Activated CD8-positive, alpha-beta memory T cell treated with anti-CD3 and anti-CD28 coated beads, Interleukin-2, amount 10 ng/mL, durations not matched to agents 7 days and 5 days (primary cell): ENCODE data around the gene VTCN1. TPM values are rescaled to one million over a fixed set of nuclear protein-coding genes. Genes with fewer than 3 reads are reported as not detected.
"Not testable (repeated sequence)": the region's sequence is repeated elsewhere in the genome, so short reads cannot be mapped to it uniquely, and the experiment has no call there.

ENCODE experiments used
- ATAC-seq: fragments of 150-1000 bp; cut with Tn5 transposase; one replicate; pipeline ENCODE4 v1.10.0; 2021; ENCODE audit warnings: moderate library complexity
- CTCF ChIA-PET: fragments of 350-600 bp; sonication (Branson Sonifier 250); formaldehyde crosslinking; loops from one replicate; lab custom pipeline; 2021; ENCODE audit warnings: antibody characterized with exemption; lab: Charles Lee
- DNase-seq: peaks from one replicate; pipeline ENCODE4 v3.0.0-alpha.2; 2020
- H3K27ac Mint-ChIP-seq: one replicate; pipeline ENCODE4 v1.8.0; 2021; ENCODE audit warnings: mild to moderate bottlenecking, mixed read lengths
- H3K27me3 Mint-ChIP-seq: one replicate; pipeline ENCODE4 v1.8.0; 2021; ENCODE audit warnings: mixed read lengths
- H3K36me3 Mint-ChIP-seq: one replicate; pipeline ENCODE4 v1.8.0; 2021; ENCODE audit warnings: mild to moderate bottlenecking, mixed read lengths
- H3K4me1 Mint-ChIP-seq: one replicate; pipeline ENCODE4 v1.8.0; 2021; ENCODE audit warnings: mixed read lengths
- H3K4me3 Mint-ChIP-seq: one replicate; pipeline ENCODE4 v1.8.0; 2021; ENCODE audit warnings: mild to moderate bottlenecking, moderate library complexity, mixed read lengths
- H3K9me3 Mint-ChIP-seq: one replicate; pipeline ENCODE4 v1.8.0; 2022; ENCODE audit warnings: low read depth, mixed read lengths
- total RNA-seq, 2 experiments: library from RNA; stranded (reverse); gene quantifications; one replicate each; pipeline ENCODE4 v1.2.3, GENCODE V29; 2021

The VTCN1 gene
- total RNA-seq, result not detected

DNA sequence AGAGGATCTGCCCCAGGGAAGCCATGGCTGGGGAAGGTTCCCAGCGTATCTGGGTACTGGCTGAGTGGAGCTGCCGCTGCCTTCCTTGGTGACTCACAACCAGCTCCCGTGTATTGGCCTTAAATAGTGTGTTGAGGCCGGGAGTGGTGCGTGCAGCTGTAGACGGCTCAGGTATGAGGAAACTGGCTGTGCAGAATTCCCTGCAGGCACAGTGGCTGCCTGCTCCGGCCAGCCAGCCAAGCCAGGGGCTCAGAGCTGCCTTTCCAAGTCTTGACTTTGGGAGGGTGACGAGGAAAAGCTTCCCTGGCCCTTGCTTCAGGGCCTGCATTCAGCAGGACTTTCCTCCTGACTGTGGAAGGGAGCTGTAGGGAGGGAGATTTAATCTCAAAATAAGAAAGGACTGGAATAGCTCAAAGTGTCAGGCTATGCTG, at the start of gene VTCN1:
VTCN1 (minus strand) TSS at position 97 of the 431 bp plus-strand sequence; CDS start at position 25, 72 bp downstream.
- H3K27ac Mint-ChIP-seq, result no peak within 1 kb of the TSS

DNA sequence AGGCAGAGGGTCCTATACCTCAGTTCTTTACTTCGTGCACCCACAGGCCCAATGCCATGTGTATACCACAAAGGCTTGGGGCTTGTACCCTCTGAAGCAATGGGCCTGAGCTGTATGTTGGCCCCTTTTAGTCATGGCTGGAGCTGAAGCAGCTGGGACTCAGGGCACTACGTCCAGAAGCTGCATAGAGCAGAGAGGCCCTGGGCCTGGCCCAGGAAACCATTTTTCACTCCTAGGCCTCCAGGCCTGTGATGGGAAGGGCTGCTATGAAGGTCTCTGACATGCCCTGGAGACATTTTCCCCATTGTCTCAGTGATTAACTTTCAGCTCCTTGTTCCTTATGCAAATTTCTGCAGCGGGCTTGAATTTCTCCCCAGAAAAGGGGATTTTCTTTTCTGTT, 48.1 kb upstream of the VTCN1 start:
- ATAC-seq, result no peak
- no peak for DNase-seq
- Mint-ChIP-seq H3K27me3 (peaks cover 12% of the 10 kb centered on the region), H3K27ac (no peak overlapping the region), H3K4me3 (no peak overlapping the region), H3K36me3 (no peaks in the 10 kb centered on the region), H3K4me1 (no peaks in the 10 kb centered on the region), H3K9me3 (peaks cover 4% of the 10 kb centered on the region)
- CTCF ChIA-PET, result no interaction called here

More for the DNA sequence above, at the start of gene VTCN1:
- Mint-ChIP-seq H3K9me3 (no peaks in the 10 kb centered on the region), H3K27me3 (peaks cover 6% of the 10 kb centered on the region), H3K4me1 (no peaks in the 10 kb centered on the region), H3K4me3 (no peak within 1 kb of the TSS), H3K36me3 (no peaks in the 10 kb centered on the region)
- no peak for DNase-seq
- no peak for ATAC-seq
- CTCF ChIA-PET, result no interaction called here

DNA sequence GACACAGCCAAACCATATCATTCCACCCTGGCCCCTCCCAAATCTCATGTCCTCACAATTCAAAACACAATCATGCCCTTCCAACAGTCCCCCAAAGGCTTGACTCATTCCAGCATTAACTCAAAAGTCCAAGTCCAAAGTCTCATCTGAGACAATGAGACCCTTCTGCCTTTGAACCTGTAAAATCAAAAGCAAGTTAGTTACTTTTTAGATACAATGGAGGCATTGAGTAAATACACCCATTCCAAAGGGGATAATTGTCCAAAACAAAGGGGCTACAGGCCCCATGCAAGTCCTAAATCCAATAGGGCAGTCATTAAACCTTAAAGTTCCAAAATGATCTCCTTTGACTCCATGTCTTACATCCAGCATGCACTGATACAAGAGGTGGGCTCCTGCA, 47.3 kb upstream of the VTCN1 start:
- H3K27ac Mint-ChIP-seq, CTCF ChIA-PET, H3K9me3 Mint-ChIP-seq, H3K4me1 Mint-ChIP-seq, DNase-seq, H3K4me3 Mint-ChIP-seq, H3K36me3 Mint-ChIP-seq, ATAC-seq: not testable (repeated sequence)
- peaks cover 12% of the 10 kb centered on the region for H3K27me3 Mint-ChIP-seq

GRCh38 chr1:117257291-117257690, 46.6 kb upstream of the VTCN1 start:
- Mint-ChIP-seq H3K4me1 (no peaks in the 10 kb centered on the region), H3K36me3 (no peaks in the 10 kb centered on the region), H3K27me3 (peaks cover 10% of the 10 kb centered on the region), H3K27ac (no peak overlapping the region), H3K9me3 (peaks cover 4% of the 10 kb centered on the region), H3K4me3 (no peak overlapping the region)
- CTCF ChIA-PET, result no interaction called here
- DNase-seq (no peak), ATAC-seq (no peak)

DNA sequence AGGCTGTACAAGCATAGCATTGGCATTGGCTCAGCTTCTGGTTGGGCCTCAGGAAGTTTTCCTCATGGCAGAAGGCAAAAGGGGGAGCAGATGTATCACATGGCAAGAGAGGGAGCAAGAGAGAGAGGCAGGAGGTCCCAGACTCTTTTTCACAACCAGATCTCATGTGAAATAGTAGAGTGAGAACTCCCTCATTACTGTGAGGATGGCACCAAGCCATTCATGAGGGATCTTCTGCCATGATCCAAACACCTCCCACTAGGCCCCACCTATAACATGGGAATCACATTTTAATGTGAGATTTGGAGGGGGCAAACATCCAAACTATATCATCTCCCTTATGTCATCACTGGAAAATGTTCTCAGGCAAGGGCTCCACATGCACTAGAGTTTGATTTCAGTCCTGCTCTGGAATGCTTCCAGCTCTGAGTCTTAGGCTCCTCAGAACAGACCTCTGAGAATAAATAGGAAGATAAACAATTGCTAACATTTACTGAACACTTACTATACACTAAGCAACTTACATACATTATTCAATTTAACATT, 39.4 kb upstream of the VTCN1 start:
- no peak overlapping the region for H3K27ac Mint-ChIP-seq
- H3K27me3 Mint-ChIP-seq, result peaks cover 12% of the 10 kb centered on the region
- no peaks in the 10 kb centered on the region for H3K9me3 Mint-ChIP-seq
- DNase-seq, result no peak
- no peaks in the 10 kb centered on the region for H3K36me3 Mint-ChIP-seq
- no peak overlapping the region for H3K4me3 Mint-ChIP-seq
- CTCF ChIA-PET, result interaction anchor here (0.9 kb wide), 1 partner anchor 63 kb away, joined by 3 read pairs; no protein-coding TSS in a partner anchor
- no peak for ATAC-seq
- no peaks in the 10 kb centered on the region for H3K4me1 Mint-ChIP-seq

DNA sequence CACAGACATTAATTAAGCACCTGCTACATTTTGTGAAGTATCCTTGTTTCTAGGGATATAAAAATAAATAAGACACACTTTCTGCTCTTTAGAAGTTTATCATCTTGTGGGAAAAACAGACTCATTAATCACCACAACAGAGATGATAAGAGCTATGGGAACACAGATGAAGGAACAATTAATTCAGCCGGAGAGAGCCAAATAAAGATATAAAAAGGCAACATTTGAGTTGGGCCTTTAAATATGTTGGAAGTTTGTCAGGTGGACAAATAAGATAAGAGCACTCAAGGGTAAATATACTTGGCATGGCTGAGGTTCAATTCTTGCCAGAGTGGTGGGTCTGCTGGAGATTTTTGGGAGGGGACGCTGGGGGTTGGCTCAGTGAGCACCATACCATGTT, 34.2 kb upstream of the VTCN1 start:
- DNase-seq (no peak), ATAC-seq (no peak)
- H3K4me3 Mint-ChIP-seq, result no peak overlapping the region
- no peaks in the 10 kb centered on the region for H3K36me3 Mint-ChIP-seq
- no peaks in the 10 kb centered on the region for H3K9me3 Mint-ChIP-seq
- CTCF ChIA-PET, result no interaction called here
- no peaks in the 10 kb centered on the region for H3K4me1 Mint-ChIP-seq
- H3K27me3 Mint-ChIP-seq, result peaks cover 47% of the 10 kb centered on the region
- no peak overlapping the region for H3K27ac Mint-ChIP-seq

GRCh38 chr1:117244306-117244705, 33.6 kb upstream of the VTCN1 start:
- Mint-ChIP-seq H3K4me1 (no peaks in the 10 kb centered on the region), H3K4me3 (no peak overlapping the region), H3K36me3 (no peaks in the 10 kb centered on the region), H3K27ac (no peak overlapping the region), H3K9me3 (no peaks in the 10 kb centered on the region), H3K27me3 (peaks cover 47% of the 10 kb centered on the region)
- CTCF ChIA-PET, result no interaction called here
- DNase-seq, result no peak
- ATAC-seq, result no peak

GRCh38 chr1:117241512-117241911, 30.8 kb upstream of the VTCN1 start:
- no peak for DNase-seq
- H3K4me1 Mint-ChIP-seq, result no peaks in the 10 kb centered on the region
- H3K27me3 Mint-ChIP-seq, result peaks cover 54% of the 10 kb centered on the region
- no peaks in the 10 kb centered on the region for H3K9me3 Mint-ChIP-seq
- H3K4me3 Mint-ChIP-seq, result no peak overlapping the region
- no peak for ATAC-seq
- CTCF ChIA-PET, result no interaction called here
- H3K27ac Mint-ChIP-seq, result no peak overlapping the region
- no peaks in the 10 kb centered on the region for H3K36me3 Mint-ChIP-seq

GRCh38 chr1:117240547-117240946, 29.8 kb upstream of the VTCN1 start:
- no peaks in the 10 kb centered on the region for H3K9me3 Mint-ChIP-seq
- no peak overlapping the region for H3K27ac Mint-ChIP-seq
- ATAC-seq, result no peak
- no peaks in the 10 kb centered on the region for H3K4me1 Mint-ChIP-seq
- CTCF ChIA-PET, result no interaction called here
- no peaks in the 10 kb centered on the region for H3K36me3 Mint-ChIP-seq
- no peak for DNase-seq
- H3K27me3 Mint-ChIP-seq, result peaks cover 47% of the 10 kb centered on the region
- no peak overlapping the region for H3K4me3 Mint-ChIP-seq

GRCh38 chr1:117239467-117239866, 28.7 kb upstream of the VTCN1 start:
- H3K9me3 Mint-ChIP-seq, result no peaks in the 10 kb centered on the region
- CTCF ChIA-PET, result no interaction called here

DNA sequence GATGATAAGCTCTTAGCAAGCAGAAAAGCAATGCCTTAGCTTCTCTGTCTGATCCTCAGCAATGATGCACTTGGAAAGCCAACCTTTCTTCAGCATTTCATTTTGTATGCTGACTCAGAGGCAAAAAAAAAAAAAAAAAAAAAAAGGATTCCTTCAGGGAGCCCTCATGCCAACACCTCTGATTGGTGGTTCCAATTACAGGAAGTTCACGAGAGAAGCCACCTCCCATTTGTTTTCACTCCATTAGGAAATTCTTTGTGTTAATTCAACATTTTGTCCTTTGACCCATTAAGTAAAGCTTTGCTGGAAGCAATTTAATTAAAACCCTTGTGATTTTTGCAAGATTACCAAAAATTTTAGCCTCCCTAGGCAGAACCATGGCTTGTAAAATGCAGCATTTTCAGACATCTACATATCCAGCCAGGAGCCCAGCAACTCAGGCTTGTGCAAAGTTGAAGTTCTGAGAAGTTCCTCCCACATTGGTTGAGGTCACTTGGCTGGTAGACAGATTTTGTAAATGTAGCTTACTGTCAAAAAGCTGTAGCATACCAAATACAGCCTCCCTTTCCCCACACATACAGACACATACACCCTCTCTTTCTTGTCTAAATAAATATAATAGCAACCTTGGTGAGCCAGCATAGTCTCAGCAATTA, 27.1 kb upstream of the VTCN1 start:
- ATAC-seq, result no peak
- Mint-ChIP-seq H3K4me3 (no peak overlapping the region), H3K27me3 (peaks cover 32% of the 10 kb centered on the region), H3K4me1 (no peaks in the 10 kb centered on the region), H3K9me3 (peaks cover 4% of the 10 kb centered on the region), H3K27ac (no peak overlapping the region), H3K36me3 (no peaks in the 10 kb centered on the region)
- DNase-seq, result no peak
- CTCF ChIA-PET, result interaction anchor here (0.7 kb wide), 1 partner anchor 101 kb away, joined by 5 read pairs; no protein-coding TSS in a partner anchor

More at GRCh38 chr1:117239467-117239866, 28.7 kb upstream of the VTCN1 start:
- H3K27me3 Mint-ChIP-seq, result peaks cover 41% of the 10 kb centered on the region
- no peaks in the 10 kb centered on the region for H3K36me3 Mint-ChIP-seq
- H3K4me1 Mint-ChIP-seq, result no peaks in the 10 kb centered on the region
- no peak overlapping the region for H3K27ac Mint-ChIP-seq
- ATAC-seq, result no peak
- no peak for DNase-seq
- no peak overlapping the region for H3K4me3 Mint-ChIP-seq

DNA sequence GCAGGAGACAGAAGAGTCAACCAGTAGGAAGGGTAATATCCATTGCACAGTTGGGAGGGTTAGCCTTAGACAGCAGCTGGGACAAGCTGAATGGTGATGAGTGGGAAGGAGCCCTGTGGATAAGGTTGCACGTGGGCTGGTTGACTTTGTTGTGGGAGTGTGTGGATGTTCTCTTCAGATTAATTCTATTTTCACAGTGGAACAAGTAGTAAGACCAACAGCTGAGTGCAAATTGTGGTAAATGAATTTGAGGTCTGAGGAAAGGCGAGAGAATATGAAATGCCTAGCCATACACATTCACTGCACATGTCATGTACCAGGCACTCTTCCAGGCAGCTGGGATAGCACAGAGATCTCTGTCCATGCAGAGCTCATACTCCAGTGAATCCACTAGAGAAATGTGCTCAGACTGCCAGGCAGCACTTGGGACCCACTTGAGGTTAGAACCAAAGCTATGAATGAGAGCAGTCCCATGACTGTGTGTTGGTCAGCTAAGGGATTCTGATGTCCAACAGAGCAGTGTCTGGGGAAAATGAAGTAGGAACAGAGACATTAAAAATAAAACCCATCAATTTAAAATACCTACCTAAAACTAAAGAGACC, 25.2 kb upstream of the VTCN1 start:
- Mint-ChIP-seq H3K9me3 (peaks cover 4% of the 10 kb centered on the region), H3K36me3 (no peaks in the 10 kb centered on the region), H3K4me3 (no peak overlapping the region), H3K4me1 (no peaks in the 10 kb centered on the region), H3K27me3 (peaks cover 21% of the 10 kb centered on the region), H3K27ac (no peak overlapping the region)
- DNase-seq, result no peak
- no peak for ATAC-seq
- CTCF ChIA-PET, result no interaction called here

DNA sequence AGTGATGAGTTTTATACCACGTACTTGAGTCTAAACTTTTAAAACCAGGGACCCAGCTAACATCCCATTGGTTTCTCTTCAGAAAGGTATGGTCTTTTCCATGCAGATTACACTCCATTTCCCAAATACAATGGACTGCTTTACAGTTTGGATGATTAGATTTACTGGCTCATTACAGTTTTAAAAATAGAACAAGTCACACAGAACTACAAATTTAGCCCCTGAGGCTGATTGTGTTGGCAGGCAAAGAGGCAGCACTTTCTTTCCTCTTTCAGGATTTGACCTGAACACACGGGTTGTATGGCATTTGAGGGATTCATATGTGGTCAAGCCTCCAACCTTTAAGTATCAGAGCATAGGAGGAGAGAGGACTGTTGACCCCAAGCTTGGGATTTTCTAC, 21.8 kb upstream of the VTCN1 start:
- no peaks in the 10 kb centered on the region for H3K36me3 Mint-ChIP-seq
- no peak overlapping the region for H3K27ac Mint-ChIP-seq
- peaks cover 4% of the 10 kb centered on the region for H3K9me3 Mint-ChIP-seq
- no peaks in the 10 kb centered on the region for H3K4me1 Mint-ChIP-seq
- CTCF ChIA-PET, result no interaction called here
- ATAC-seq (no peak), DNase-seq (no peak)
- H3K4me3 Mint-ChIP-seq, result no peak overlapping the region
- peaks cover 7% of the 10 kb centered on the region for H3K27me3 Mint-ChIP-seq

DNA sequence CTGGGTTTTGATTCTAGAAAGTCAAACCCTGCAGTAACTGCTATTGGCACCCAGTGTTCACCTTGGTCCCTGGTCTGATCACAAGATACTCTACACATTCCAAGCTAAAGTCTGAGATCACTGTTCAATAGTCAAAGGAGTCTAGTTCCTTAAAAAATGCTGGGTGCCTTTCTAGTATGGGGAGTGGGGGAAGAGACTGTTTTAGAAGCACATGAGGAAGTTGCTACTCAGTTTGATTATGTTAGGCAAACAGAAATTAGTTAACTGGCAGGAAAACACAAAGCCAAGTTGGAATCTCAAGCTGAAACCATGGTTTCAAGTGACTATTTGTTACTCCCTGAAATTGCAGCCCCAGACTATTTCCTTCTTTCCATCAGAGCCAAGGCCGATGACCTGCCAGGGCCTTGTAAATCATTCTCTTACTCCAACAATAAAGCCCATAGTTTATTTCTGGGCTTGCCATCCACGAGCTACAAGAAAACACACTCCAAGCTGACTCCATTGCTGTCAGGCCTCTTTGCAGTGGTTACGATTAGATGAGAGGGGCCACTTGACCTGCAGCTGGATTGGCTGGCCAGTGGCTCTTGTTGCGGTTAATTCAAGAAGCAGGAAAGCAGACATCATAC, 21.1 kb upstream of the VTCN1 start:
- no peak for ATAC-seq
- CTCF ChIA-PET, result no interaction called here

More for the DNA sequence above, 21.1 kb upstream of the VTCN1 start:
- DNase-seq, result no peak
- Mint-ChIP-seq H3K4me3 (no peak overlapping the region), H3K27ac (no peak overlapping the region), H3K9me3 (peaks cover 4% of the 10 kb centered on the region), H3K36me3 (no peaks in the 10 kb centered on the region), H3K4me1 (no peaks in the 10 kb centered on the region), H3K27me3 (peaks cover 7% of the 10 kb centered on the region)
